B cell (primary cell): ENCODE measurements around the gene HOXB9.

Source experiments
- EZH2 ChIP-seq: IDR thresholded peaks from 2 replicates; pipeline ENCODE4 v1.6.1; 2012; ENCODE audit warnings: borderline replicate concordance, low read depth, mild to moderate bottlenecking, moderate library complexity, low read length; ENCODE audit not compliant: insufficient read depth, poor library complexity, severe bottlenecking
- TF ChIP-seq, protein P1 (sequence below): fragments of 200-600 bp; IDR thresholded peaks from one replicate; pipeline ENCODE4 v1.8.0; 2022; ENCODE audit warnings: antibody characterized with exemption, mild to moderate bottlenecking

DNA sequence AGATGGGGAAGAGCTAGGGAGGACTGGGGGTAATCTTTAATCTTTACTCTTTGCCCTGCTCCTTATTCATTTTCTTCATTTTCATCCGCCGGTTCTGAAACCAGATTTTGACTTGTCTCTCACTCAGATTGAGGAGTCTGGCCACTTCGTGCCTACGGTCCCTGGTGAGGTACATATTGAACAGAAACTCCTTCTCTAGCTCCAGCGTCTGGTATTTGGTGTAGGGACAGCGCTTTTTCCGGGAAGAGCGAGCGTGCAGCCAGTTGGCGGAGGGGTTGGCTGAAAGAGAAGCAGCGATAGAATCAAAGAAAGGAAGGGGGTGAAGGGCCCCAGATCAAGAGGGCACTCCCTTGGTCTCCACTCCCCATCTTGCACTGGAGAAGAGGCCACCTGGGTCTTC lies 3.3 kb downstream of the HOXB9 start:
- TF ChIP-seq, protein P1, sequence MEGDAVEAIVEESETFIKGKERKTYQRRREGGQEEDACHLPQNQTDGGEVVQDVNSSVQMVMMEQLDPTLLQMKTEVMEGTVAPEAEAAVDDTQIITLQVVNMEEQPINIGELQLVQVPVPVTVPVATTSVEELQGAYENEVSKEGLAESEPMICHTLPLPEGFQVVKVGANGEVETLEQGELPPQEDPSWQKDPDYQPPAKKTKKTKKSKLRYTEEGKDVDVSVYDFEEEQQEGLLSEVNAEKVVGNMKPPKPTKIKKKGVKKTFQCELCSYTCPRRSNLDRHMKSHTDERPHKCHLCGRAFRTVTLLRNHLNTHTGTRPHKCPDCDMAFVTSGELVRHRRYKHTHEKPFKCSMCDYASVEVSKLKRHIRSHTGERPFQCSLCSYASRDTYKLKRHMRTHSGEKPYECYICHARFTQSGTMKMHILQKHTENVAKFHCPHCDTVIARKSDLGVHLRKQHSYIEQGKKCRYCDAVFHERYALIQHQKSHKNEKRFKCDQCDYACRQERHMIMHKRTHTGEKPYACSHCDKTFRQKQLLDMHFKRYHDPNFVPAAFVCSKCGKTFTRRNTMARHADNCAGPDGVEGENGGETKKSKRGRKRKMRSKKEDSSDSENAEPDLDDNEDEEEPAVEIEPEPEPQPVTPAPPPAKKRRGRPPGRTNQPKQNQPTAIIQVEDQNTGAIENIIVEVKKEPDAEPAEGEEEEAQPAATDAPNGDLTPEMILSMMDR: no peak
- TF ChIP-seq EZH2: no peak
